Measurements from ENCODE around the gene SP5.

SP5 gene

DNA sequence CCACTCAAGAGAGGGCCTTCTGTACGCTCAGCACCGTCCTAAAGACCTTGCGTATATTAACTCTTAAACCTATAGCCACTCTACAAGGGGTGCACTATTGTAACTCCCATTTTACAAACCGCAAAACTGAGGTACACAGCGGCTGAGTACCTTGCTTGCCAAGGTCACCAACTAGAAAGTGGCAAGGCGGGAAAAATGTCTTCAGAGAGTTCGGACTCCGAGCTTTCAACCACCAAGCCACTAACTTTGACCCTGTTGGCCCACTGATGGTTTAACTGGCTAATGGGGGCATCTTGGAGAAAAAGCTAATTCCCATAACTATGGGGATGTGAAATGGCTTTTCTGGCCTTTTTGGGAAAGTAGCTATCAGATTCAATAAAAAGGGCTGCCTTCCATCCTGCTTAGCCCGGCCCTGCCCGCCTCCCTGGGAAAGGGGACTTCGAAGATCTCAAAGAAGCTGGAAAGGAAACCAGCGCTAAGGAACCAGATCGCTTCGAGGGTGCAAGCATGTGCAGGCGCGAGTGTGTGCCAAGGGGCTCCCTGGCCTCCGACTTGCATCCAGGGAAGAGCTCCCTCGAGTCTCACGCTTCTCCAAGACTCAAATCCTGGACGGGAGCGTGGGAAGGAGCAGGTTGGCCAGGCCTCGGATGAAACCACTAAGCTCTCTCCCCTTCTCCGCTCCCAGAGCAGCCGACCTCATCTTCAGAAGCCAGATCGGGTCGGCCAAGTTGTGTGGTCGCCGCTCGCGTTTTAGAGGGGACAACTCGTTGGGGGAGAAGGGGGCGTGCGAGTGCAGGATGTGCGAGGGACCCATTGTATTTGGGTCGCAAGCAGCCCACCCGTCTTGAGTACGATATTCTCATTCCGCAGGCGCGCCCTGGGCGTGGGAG, 2.2 kb upstream of the SP5 start:
- Histone ChIP-seq H3K9me2 (replicated peaks; ENCODE audit: low read depth, low read length) (no peaks in the 10 kb centered on the region), H3K4me3 (ENCODE audit: low read length, poor library complexity, severe bottlenecking) (no peak overlapping the region), H3K36me3 (ENCODE audit: insufficient read depth, low read length) (no peaks in the 10 kb centered on the region), H4K20me1 (ENCODE audit: insufficient read depth, low read length, poor library complexity, severe bottlenecking) (no peaks in the 10 kb centered on the region), H2AFZ (ENCODE audit: low read length) (no peak overlapping the region), H3K9me3 (ENCODE audit: insufficient read depth, low read depth, low read length) (no peaks in the 10 kb centered on the region), H3F3A (ENCODE audit: low read depth) (no peaks in the 10 kb centered on the region), H3K27me3 (ENCODE audit: insufficient read depth, low read length, poor library complexity, severe bottlenecking) (no peaks in the 10 kb centered on the region), H3K4me2 (ENCODE audit: low read depth, low read length, poor library complexity, severe bottlenecking) (no peak overlapping the region), H3K9ac (ENCODE audit: low read depth, low read length, poor library complexity, severe bottlenecking) (no peak overlapping the region), H3K4me1 (ENCODE audit: insufficient read depth, low read length, poor library complexity, severe bottlenecking) (peaks cover 7% of the 10 kb centered on the region), H3K79me2 (ENCODE audit: insufficient read depth, low read length) (no peaks in the 10 kb centered on the region)
- TF ChIP-seq EZH2phosphoT487 (IDR thresholded peaks at IDR 0.05; ENCODE audit: borderline replicate concordance) (no peak), CTCF (conservative IDR thresholded peaks at IDR 0.05; ENCODE audit: low read length) (no peak)

DNA sequence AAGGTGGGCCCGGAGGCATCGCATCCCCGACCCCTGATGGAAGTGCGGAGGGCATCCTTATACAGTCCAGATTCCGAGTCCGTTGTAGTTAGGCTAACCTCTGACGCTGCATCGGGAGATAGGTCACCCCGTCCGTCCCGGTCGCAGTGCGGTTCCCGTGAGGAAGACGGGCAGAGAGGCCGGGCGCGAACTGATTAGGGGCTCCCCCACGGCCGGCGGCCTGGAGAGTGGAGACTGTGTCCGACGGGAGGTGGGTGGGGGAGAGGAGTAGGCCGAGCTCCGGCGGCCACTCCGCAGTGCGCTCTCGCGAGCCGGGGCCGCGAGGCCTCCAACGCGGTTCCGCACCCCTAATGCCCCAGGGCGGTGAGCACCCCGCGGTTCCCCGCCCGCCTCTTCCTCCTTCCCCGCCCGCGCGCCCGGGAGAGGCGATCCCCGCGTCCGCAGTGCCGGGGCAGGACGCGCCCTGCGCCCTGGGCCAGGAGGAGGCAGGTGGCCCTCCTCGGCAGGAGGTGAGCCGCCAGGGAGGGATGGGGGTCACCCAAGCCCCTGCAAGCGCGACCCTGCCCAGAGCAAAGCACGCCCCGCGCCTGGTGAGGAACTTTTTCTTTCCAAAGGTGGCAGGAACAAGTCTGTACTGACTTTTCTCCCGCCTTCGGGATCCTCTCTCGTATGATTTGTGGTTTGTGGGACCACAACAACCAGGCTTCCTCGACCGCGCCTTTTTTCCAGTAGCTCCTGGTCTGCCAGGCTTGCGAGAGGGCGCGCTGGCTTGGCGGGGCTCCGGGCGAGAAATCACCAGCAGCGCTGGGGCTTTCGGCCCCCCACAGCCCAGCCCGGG, 1.4 kb upstream of the SP5 start:
- H3K9me2 ChIP-seq (replicated peaks; ENCODE audit: low read depth, low read length) = no peaks in the 10 kb centered on the region
- no peaks in the 10 kb centered on the region for H4K20me1 ChIP-seq (ENCODE audit: insufficient read depth, low read length, poor library complexity, severe bottlenecking)
- no peaks in the 10 kb centered on the region for H3K9me3 ChIP-seq (ENCODE audit: insufficient read depth, low read depth, low read length)
- no peak overlapping the region for H3K4me2 ChIP-seq (ENCODE audit: low read depth, low read length, poor library complexity, severe bottlenecking)
- no peaks in the 10 kb centered on the region for H3K4me1 ChIP-seq (ENCODE audit: insufficient read depth, low read length, poor library complexity, severe bottlenecking)
- no peak overlapping the region for H3K4me3 ChIP-seq (ENCODE audit: low read length, poor library complexity, severe bottlenecking)
- H3K27me3 ChIP-seq (ENCODE audit: insufficient read depth, low read length, poor library complexity, severe bottlenecking) = no peaks in the 10 kb centered on the region
- H3K9ac ChIP-seq (ENCODE audit: low read depth, low read length, poor library complexity, severe bottlenecking) = no peak overlapping the region
- no peak overlapping the region for H2AFZ ChIP-seq (ENCODE audit: low read length)
- no peaks in the 10 kb centered on the region for H3K36me3 ChIP-seq (ENCODE audit: insufficient read depth, low read length)
- H3F3A ChIP-seq (ENCODE audit: low read depth) = no peaks in the 10 kb centered on the region
- TF ChIP-seq CTCF (conservative IDR thresholded peaks at IDR 0.05; ENCODE audit: low read length) = no peak
- no peak for TF ChIP-seq EZH2phosphoT487 (IDR thresholded peaks at IDR 0.05; ENCODE audit: borderline replicate concordance)
- no peaks in the 10 kb centered on the region for H3K79me2 ChIP-seq (ENCODE audit: insufficient read depth, low read length)

GRCh38 chr2:170714381-170715061, 616 bp upstream of the SP5 start:
- H3K79me2 ChIP-seq (ENCODE audit: insufficient read depth, low read length) = no peaks in the 10 kb centered on the region
- no peaks in the 10 kb centered on the region for H3K27me3 ChIP-seq (ENCODE audit: insufficient read depth, low read length, poor library complexity, severe bottlenecking)
- no peaks in the 10 kb centered on the region for H3F3A ChIP-seq (ENCODE audit: low read depth)
- no peak overlapping the region for H3K4me3 ChIP-seq (ENCODE audit: low read length, poor library complexity, severe bottlenecking)
- H3K9me2 ChIP-seq (replicated peaks; ENCODE audit: low read depth, low read length) = no peaks in the 10 kb centered on the region
- no peak overlapping the region for H3K4me2 ChIP-seq (ENCODE audit: low read depth, low read length, poor library complexity, severe bottlenecking)
- TF ChIP-seq EZH2phosphoT487 (IDR thresholded peaks at IDR 0.05; ENCODE audit: borderline replicate concordance) (no peak), CTCF (conservative IDR thresholded peaks at IDR 0.05; ENCODE audit: low read length) (no peak)
- no peaks in the 10 kb centered on the region for H3K36me3 ChIP-seq (ENCODE audit: insufficient read depth, low read length)
- no peaks in the 10 kb centered on the region for H3K9me3 ChIP-seq (ENCODE audit: insufficient read depth, low read depth, low read length)
- no peak overlapping the region for H2AFZ ChIP-seq (ENCODE audit: low read length)
- no peaks in the 10 kb centered on the region for H4K20me1 ChIP-seq (ENCODE audit: insufficient read depth, low read length, poor library complexity, severe bottlenecking)
- no peaks in the 10 kb centered on the region for H3K4me1 ChIP-seq (ENCODE audit: insufficient read depth, low read length, poor library complexity, severe bottlenecking)
- H3K9ac ChIP-seq (ENCODE audit: low read depth, low read length, poor library complexity, severe bottlenecking) = no peak overlapping the region

Data from Loucy (cell line).